Gastrocnemius medialis (tissue), 4 donors: Measurements from ENCODE around the gene MEF2A. TPM values are rescaled to one million over a fixed set of nuclear protein-coding genes. Genes with fewer than 3 reads are reported as not detected.

Source experiments
- ATAC-seq, 2 donors: fragments of 150-250 bp; one replicate each; pipeline ENCODE4 v1.9.1; 2016
- DNase-seq, 2 donors: peaks; one replicate each; pipeline ENCODE4 v3.0.0-alpha.2; 2019
- H3K27ac ChIP-seq, 4 donors: fragments of 200-600 bp; sonication (generic); 1 replicate in 1 of 4; 2 replicates in 3 of 4; pipeline ENCODE4 v1.5.1; 2016 to 2018; ENCODE audit warnings: mild to moderate bottlenecking in 2 of 4, moderate library complexity in 1 of 4
- H3K27me3 ChIP-seq, 3 donors: fragments of 200-600 bp; sonication (generic) in 2 of 3; 1 replicate in 1 of 3; 2 replicates in 2 of 3; pipeline versions ENCODE4 v1.5.1 to v1.6.0; 2016 to 2019; ENCODE audit warnings: mild to moderate bottlenecking in 1 of 3, moderate library complexity in 1 of 3
- H3K36me3 ChIP-seq, 2 donors: fragments of 200-600 bp; sonication (generic) in 1 of 2; one replicate each; pipeline ENCODE4 v1.5.1; 2017 to 2018
- H3K4me1 ChIP-seq, 2 donors: fragments of 200-600 bp; sonication (generic) in 1 of 2; one replicate each; pipeline ENCODE4 v1.5.1; 2016 to 2017; ENCODE audit warnings: mild to moderate bottlenecking in 2 of 2
- H3K4me3 ChIP-seq, 4 donors: fragments of 200-600 bp; sonication (generic) in 3 of 4; 1 replicate in 1 of 4; 2 replicates in 3 of 4; pipeline ENCODE4 v1.5.1; 2016 to 2019; ENCODE audit warnings: mild to moderate bottlenecking in 2 of 4
- H3K9me3 ChIP-seq, 3 donors: fragments of 200-600 bp; sonication (generic) in 2 of 3; 1 replicate in 1 of 3; 2 replicates in 2 of 3; pipeline ENCODE4 v1.5.1; 2016 to 2019
- POLR2A ChIP-seq, 2 donors: fragments of 450-650 bp; IDR thresholded peaks; one replicate each; pipeline ENCODE4 v1.6.1; 2017; ENCODE audit warnings: antibody characterized with exemption in 2 of 2, mild to moderate bottlenecking in 2 of 2, moderate library complexity in 2 of 2
- in situ Hi-C, 4 donors: fragments of 200-750 bp; cut with MboI; loops; one replicate each; pipeline versions ENCODE4 v1.15.0 to v1.8.0; 2017; ENCODE audit warnings: low sequenced_read_pairs in 4 of 4
- intact Hi-C: fragments of 100-400 bp; cut with DNase I; formaldehyde crosslinking; loops from one replicate; pipeline ENCODE4 v1.15.1; 2023; ENCODE audit warnings: low total_unique reads
- total RNA-seq, 4 donors: library from RNA; depleted of rRNA; stranded (reverse); fragments of >200 nt; gene quantifications; one replicate each; pipeline versions ENCODE4 v1.1.0 to v1.2.3, GENCODE V29; 2016
- TF ChIP-seq, protein P1 (sequence below), 5 experiments: fragments of 450-650 bp in 3 of 5; fragments of 200-600 bp in 2 of 5; sonication (generic) in 2 of 5; IDR thresholded peaks in 4 of 5; conservative IDR thresholded peaks in 1 of 5; 1 replicate in 4 of 5; 2 replicates in 1 of 5; pipeline ENCODE4 v1.5.1; 2016 to 2019; ENCODE audit warnings: antibody characterized with exemption in 5 of 5, mild to moderate bottlenecking in 3 of 5, moderate library complexity in 3 of 5

The MEF2A gene
- total RNA-seq, 4 donors from 2014 or later, result 66.9 to 128 (median 107) TPM

DNA sequence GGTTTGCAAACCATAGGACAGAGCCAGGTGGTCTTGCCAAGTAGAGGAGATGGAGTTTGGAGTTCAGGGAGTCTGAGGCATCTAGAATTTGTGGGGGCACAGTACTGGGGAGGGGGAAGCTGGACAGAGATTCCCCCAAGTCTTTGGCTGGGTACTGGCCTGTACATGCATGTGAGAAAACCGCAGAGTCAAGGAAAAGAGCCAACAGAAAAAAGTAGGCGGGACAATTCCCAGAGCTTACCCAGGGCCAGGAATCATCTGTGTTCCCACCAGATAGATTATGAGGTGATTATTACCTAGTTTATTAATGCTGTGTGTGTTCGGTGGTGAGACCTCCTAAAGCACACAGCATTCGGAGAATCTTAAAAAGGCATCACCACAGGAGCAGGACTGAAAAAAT lies 156.1 kb downstream of the MEF2A start:
- in situ Hi-C loops, result loop anchor here in 3 of 4 donors (25.0 kb wide), 2 partner anchors 310 to 435 kb away; no protein-coding TSS in a partner anchor

DNA sequence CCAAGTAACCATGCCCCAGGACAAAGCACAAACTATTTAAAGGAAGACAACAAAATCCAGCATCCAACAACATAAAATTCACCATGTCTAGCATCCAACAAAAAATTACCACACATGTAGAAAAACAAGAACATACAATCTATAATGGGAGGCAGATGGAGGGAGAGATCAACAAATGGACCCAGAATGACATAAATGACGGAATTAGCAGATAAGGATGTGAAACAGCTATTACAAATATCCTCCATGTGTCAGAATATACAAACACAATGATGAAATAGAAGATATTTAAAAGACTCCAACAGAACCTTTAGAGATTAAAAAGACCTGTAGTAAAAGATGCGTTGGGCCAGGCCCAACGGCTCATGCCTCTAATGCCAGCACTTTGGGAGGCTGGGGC lies 156.6 kb downstream of the MEF2A start:
- in situ Hi-C loops, result loop anchor here in 3 of 4 donors (25.0 kb wide), 2 partner anchors 310 to 435 kb away; no protein-coding TSS in a partner anchor
- TF ChIP-seq POLR2A (IDR thresholded peaks at IDR 0.05), result no peak
- TF ChIP-seq, protein P1, sequence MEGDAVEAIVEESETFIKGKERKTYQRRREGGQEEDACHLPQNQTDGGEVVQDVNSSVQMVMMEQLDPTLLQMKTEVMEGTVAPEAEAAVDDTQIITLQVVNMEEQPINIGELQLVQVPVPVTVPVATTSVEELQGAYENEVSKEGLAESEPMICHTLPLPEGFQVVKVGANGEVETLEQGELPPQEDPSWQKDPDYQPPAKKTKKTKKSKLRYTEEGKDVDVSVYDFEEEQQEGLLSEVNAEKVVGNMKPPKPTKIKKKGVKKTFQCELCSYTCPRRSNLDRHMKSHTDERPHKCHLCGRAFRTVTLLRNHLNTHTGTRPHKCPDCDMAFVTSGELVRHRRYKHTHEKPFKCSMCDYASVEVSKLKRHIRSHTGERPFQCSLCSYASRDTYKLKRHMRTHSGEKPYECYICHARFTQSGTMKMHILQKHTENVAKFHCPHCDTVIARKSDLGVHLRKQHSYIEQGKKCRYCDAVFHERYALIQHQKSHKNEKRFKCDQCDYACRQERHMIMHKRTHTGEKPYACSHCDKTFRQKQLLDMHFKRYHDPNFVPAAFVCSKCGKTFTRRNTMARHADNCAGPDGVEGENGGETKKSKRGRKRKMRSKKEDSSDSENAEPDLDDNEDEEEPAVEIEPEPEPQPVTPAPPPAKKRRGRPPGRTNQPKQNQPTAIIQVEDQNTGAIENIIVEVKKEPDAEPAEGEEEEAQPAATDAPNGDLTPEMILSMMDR (IDR thresholded peaks at IDR 0.05 in 4 of 5, conservative IDR thresholded peaks at IDR 0.05 in 1 of 5), result no peak

More for the DNA sequence above, 156.1 kb downstream of the MEF2A start:
- DNase-seq, result no peak
- intact Hi-C loops, result no loop called here
- TF ChIP-seq, protein P1 (IDR thresholded peaks at IDR 0.05 in 4 of 5, conservative IDR thresholded peaks at IDR 0.05 in 1 of 5), result no peak
- TF ChIP-seq POLR2A (IDR thresholded peaks at IDR 0.05), result no peak
- ATAC-seq, result no peak
- no peak overlapping the region for H3K4me3 ChIP-seq
- no peaks in the 10 kb centered on the region for H3K36me3 ChIP-seq
- peak overlapping the region; percentile 20 to 64 (median 61) for H3K27ac ChIP-seq
- no peaks in the 10 kb centered on the region for H3K9me3 ChIP-seq
- peaks cover 46 to 50% of the 10 kb centered on the region in 2 donors for H3K4me1 ChIP-seq
- H3K27me3 ChIP-seq, result no peaks in the 10 kb centered on the region

DNA sequence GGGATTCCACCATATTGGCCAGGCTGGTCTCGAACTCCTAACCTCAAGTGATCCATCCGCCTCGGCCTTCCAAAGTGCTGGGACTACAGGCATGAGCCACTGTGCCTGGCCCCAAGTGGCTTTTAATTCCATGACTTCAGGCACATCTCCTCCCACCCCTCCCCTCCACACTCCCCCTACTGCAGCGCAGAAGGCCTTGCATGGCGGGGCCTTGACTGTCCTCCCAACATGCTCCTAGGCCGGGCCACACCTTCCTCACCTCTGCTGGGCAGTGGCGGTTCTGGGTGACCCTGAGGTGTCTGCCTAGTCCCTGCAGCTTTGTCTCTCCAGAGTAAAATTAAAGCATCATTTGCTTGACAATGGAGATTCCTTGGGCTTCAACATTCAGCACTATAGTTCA lies 160.5 kb downstream of the MEF2A start:
- ATAC-seq (no peak), DNase-seq (no peak)
- intact Hi-C loops, result no loop called here
- H3K36me3 ChIP-seq, result no peaks in the 10 kb centered on the region
- H3K27me3 ChIP-seq, result no peaks in the 10 kb centered on the region
- H3K9me3 ChIP-seq, result no peaks in the 10 kb centered on the region
- no peak overlapping the region for H3K4me3 ChIP-seq
- in situ Hi-C loops, result loop anchor here in 2 of 4 donors (25.0 kb wide), 1 partner anchor 614 kb away; the partner anchor contains the start of gene SYNM (in 2 of the 2)
- H3K27ac ChIP-seq, result no peak overlapping the region
- no peak for TF ChIP-seq POLR2A (IDR thresholded peaks at IDR 0.05)
- TF ChIP-seq, protein P1 (IDR thresholded peaks at IDR 0.05 in 4 of 5, conservative IDR thresholded peaks at IDR 0.05 in 1 of 5), result no peak
- H3K4me1 ChIP-seq, result peaks cover 36 to 40% of the 10 kb centered on the region in 2 donors

More for the DNA sequence above, 156.6 kb downstream of the MEF2A start:
- no peaks in the 10 kb centered on the region for H3K9me3 ChIP-seq
- DNase-seq, result no peak
- H3K36me3 ChIP-seq, result no peaks in the 10 kb centered on the region
- H3K4me1 ChIP-seq, result peaks cover 43 to 47% of the 10 kb centered on the region in 2 donors
- no peak overlapping the region for H3K4me3 ChIP-seq
- no peak for ATAC-seq
- intact Hi-C loops, result no loop called here
- peak overlapping the region in 2 of 4 donors; percentile 61 to 64 for H3K27ac ChIP-seq
- H3K27me3 ChIP-seq, result no peaks in the 10 kb centered on the region

DNA sequence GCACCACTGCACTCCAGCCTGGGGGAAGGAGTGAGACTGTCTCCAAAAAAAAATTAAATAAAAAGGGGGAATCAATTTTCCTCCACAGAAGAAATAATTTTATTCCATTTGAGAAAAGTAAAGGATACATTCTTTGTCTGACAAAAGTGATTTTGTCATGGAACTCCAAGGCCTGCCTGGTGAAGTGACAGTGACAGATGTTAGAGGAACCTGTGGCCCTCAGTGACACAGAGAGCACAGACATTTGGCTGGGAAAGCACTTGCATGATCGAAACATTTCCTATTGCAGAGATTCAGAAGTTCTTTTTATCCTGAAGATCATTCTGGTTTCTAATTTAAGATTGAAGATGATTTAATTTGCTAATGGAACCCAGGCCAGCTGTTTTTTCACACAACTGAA lies 161.5 kb downstream of the MEF2A start:
- no peak for DNase-seq
- peak overlapping the region; percentile 25 to 69 (median 46) for H3K27ac ChIP-seq
- no peaks in the 10 kb centered on the region for H3K9me3 ChIP-seq
- no peak for ATAC-seq
- H3K4me3 ChIP-seq, result no peak overlapping the region
- H3K27me3 ChIP-seq, result no peaks in the 10 kb centered on the region
- in situ Hi-C loops (loop anchor here in 2 of 4 donors (25.0 kb wide), 1 partner anchor 615 kb away; the partner anchor contains the start of gene SYNM (in 2 of the 2)), intact Hi-C loops (no loop called here)
- H3K36me3 ChIP-seq, result no peaks in the 10 kb centered on the region
- TF ChIP-seq POLR2A (IDR thresholded peaks at IDR 0.05), result no peak
- TF ChIP-seq, protein P1 (IDR thresholded peaks at IDR 0.05 in 4 of 5, conservative IDR thresholded peaks at IDR 0.05 in 1 of 5), result no peak
- peaks cover 34 to 43% of the 10 kb centered on the region in 2 donors for H3K4me1 ChIP-seq
